NOMO-1 (cell line): ENCODE results near the gene DHRS1.
"Not testable (repeated sequence)": the region's sequence is repeated elsewhere in the genome, so short reads cannot be mapped to it uniquely, and the experiment has no call there.

ENCODE experiments used
- DNase-seq, 2 experiments: peaks; one replicate each; lab custom pipeline; 2025; ENCODE audit not compliant: unreplicated experiment in 2 of 2; lab: John Stamatoyannopoulos, UW

Gene DHRS1

DNA sequence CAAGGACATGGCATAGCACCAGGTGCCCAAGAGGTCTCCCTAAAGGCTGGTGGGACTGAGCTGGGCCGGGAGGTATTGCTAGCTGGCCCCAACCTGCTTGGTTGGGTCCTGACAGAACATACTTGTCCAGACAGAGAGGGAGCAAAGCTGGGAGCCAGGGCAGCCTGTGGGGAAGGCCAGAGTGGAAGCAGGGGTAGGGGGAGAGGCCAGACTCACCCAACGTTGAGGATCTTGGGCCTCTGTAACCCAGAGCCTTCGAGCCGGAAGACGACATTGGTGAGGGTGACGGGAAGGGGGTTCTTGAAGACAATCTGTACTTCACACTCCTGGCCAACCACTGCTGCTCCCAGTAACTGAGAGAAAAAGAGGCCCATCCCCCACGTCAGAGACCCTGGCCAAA, 45.6 kb downstream of the DHRS1 start:
- no peak for DNase-seq

DNA sequence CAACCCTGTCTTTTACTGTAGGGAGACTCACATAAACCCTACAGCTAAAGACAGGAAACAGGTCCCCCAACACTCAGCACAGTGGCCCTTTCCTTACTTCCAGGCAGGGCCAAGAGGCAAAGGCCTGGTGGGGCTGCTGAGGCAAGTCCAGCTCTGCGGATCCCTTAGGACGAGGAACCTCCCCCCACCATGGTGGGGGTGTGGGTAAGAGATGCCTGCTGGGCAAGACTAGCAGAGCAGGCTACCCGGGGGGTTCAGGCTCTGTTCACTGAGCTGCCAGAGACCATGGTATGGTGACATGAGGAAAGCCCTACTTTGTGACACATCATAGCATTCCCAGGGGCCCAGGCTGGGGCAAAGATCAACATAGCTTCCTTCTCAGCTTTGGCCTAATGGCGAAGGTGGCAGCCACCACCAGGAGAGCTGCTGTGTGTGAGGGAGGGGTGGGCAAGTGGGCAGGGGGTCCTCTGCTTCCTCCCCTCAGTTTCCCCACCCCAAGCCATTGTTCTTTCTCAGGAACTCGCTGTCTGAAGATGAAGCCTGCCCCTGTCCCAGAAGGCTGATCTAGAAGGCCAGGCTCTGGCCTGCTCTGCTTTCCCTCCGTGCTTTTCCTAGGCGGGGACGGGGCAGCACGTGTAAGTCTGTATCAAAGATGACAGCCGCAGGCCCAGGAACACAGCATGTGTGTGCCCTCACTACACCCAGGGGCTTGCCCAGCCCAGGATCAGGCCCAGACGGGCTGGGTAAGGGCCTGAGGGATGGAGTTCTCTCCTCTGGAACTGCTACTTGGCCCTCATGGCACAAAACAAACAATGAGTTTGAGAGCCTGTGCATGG, 47.1 kb downstream of the DHRS1 start:
- DNase-seq: no peak

DNA sequence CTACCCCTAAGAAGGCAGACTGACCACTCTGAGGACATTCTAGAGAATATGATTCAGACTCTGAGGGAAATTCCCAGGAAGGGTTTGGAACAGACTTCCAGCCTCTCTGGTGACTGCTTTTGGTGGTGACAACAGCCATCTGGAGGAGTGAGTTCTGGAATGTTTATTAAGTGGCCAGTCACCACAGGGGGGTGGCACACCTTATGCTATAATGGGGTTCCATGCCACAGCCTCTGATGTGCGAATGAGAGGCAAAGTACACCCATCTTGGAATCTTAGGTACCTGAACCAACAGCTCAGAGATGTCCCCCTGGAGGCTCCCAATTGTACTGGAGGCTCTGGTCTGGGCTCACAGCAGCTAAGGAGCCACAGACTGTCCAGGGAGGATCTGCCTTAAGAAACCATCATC, 47.7 kb downstream of the DHRS1 start:
- no peak for DNase-seq

DNA sequence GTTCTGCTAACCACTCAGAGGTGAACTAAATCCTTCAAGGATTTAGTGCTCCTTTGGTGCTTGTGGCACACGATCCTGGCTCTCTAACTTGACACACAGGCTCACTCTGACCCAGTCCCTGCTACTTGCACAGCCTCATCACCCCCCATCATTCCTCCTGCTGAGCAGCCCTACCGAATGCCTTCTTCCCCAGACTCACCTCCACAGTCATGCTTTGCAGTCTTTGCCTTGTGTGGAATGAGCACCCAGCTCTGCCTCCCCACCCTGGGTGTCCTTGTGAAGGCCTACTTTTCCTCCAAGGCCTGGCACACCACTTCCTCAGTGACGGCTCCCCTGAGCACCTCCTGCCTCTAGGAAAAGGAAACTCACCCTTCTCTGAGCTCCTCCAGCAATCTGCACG, 49.2 kb downstream of the DHRS1 start:
- DNase-seq: no peak

DNA sequence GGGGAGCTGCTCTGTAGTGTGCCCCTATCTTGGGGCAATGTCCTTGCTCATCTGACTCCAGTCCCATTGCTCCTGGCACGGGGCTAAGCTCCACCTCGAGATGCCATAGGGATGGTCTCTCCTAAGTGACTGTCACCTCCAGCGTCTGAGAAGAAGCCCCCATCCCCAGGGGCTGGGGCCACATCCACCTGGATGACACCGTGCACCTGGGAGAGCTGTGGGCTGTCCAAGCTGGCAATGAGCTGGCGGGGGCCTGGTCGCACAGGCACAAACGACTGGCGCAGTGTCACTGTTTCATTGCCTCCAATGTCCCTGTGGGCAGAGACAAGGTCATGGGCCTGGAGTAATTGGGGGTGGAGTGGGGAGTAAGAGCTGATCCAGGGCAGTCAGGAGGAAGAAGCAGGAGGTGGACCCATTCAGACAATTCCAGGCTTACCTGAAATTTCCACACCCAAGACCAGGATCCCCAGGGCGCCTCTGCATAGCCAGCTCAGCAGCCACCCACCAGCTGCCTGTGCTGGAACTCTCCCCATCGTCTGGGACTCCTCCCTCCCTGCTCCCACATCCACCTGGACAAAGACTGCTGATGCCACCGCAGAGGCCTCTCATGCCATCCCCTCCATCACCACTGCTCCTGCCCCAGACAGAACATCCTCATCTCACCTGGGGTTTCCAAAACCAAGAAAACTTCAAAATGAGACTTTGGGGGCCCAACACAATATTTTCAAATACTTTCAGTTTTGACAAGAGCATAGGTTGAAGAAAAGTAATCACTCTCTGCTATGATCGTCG, 50.2 kb downstream of the DHRS1 start:
- no peak for DNase-seq

DNA sequence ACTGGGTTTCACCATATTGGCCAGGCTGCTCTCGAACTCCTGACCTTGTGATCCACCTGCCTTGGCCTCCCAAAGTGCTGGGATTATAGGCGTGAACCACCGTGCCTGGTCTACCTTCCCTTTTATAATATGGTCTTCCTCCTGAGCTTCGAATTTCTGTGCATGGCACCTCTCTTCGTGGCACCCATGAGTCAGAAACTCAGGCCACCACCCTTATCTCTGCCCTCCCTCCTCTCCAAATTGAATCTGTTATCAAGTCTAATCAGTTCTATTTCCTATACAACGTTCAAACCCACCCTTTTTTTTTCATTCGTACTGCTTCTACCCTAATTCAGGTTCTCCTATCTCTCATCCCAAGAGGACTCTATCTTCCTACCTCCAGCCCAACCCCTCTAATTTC, 52.2 kb downstream of the DHRS1 start:
- DNase-seq: no peak

DNA sequence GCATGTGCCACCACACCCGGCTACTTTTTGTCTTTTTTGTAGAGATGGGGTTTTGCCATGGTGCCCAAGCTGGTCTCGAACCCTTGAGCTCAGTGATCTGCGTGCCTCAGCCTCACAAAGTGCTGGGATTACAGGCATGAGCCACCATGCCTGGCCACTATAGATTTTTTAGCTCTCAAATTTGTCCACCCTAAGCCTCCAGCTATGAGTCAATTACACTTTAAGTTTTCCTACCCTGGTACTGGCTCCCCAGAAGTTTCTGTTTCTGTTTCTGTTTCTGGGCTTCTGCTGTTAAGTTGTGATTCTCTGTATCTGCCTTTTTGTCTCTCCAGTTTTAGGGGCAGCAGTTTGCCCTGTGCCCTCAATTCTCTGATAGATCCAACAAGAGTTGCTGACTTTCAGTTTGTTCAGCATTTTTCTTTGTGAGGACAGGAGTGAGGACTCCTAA, 52.8 kb downstream of the DHRS1 start:
- peak; percentile 32 to 53 for DNase-seq

DNA sequence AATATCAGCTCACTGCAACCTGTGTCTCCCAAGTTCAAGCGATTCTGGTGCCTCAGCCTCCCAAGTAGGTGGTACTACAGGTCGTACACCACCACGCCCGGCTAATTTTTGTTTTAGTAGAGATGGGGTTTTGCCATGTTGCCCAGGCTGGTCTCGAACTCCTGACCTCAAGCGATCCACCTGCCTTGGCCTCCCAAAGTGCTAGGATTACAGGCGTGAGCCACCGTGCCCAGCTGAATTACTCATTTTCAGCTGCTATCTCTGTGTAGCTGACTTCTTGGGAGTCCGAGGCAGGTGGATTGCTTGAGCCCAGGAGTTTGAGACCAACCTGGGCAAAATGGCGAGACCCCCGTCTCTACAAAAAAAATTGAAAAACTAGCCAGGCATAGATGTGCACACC, 54.2 kb downstream of the DHRS1 start:
- DNase-seq: not testable (repeated sequence)

DNA sequence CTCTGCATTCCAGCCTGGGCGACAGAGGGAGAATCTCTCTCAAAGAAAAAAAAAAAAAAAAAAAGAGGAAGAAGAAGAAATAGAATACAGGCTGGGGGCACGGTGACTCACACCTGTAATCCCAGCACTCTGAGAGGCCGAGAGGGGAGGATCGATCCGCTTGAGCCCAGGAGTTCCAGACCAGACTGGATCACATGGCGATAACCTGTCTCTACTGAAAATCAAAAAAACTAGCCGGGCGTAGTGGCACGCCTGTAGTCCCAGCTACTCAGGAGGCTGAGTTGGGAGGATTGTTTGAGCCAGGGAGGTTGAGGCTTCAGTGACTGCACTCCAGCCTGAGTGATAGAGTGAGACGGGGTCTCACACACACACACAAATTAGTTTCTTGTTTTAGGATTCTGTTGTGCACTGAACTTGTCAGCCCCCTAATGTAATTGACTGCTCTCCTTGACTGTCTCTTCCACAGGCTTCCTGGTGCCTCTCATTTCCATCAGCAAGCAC, 56.2 kb downstream of the DHRS1 start:
- DNase-seq: peak; percentile 40 to 55

DNA sequence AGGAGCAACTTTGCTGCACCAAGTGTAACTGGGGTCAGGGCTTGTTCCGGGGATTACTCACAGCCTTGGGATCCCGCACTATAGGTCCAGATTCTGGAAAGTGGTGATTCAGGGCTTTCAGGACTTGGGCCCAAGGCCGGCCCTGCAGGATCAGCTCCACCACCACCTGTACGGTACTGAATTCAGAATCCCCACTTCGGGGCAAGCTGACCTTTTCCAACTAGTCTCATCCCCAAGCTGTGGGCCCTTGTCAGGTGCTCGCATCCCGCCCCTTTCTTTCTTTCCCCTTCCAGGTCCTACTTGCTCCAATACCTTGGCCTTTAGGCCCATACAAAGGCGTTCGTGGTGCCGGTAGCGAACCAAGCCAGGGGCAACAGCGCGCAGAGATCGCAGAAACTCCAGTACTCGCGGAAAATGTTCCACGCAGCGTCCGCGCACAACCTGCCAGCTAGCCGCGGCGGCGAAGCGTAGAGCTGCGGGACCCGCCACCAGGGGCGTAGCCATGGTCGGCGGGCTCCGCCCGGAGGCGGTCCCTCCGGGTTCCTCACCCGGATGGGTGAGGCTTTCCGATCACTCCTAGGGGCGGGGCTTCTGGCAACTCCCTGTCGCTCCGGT, 57.6 kb downstream of the DHRS1 start:
- peak; percentile 96 to 97 for DNase-seq
